Activated T-cell treated with anti-CD3 and anti-CD28 coated beads for 48 hours (primary cell): ENCODE data around the gene CCDC148.

Source experiments
- DNase-seq: peaks from one replicate; pipeline ENCODE4 v3.0.0-alpha.2; 2020; ENCODE audit warnings: low read depth

CCDC148 gene

DNA sequence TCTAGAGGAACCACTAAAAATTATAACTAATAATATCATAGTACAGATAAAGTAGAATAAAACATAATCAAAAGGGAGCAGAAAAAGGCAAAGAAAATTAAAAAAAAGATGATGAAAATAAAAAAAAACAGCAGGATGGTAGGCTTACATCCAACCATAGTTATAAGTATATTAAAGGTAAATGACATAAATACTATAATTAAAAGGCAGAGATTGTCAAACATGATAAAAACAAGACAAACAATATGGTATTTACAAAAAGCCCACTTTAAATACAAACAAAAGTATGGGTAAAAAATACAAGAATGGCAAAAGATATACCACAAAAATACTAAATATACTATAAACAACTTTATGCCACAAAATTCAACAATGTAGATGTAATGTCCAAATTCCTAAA lies 24.4 kb downstream of the CCDC148 start:
- DNase-seq, result no peak

DNA sequence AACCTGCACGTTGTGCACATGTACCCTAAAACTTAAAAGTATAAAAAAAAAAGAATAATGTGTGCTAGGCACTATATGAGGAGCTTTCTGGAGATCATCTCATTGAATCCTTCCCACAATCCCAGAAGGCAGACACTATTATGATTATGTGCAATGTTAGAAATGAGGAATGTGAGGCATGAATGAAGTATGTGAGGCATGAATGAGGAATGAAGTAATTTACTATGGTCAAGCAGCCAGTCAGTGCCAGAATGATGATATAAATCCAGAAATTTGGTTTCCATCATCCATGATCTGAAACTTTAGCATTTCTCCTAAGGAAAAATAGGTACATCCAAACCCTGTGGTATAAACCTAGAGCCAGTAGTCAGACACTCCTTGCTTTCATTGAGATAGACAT lies 42.0 kb downstream of the CCDC148 start:
- DNase-seq, result no peak

DNA sequence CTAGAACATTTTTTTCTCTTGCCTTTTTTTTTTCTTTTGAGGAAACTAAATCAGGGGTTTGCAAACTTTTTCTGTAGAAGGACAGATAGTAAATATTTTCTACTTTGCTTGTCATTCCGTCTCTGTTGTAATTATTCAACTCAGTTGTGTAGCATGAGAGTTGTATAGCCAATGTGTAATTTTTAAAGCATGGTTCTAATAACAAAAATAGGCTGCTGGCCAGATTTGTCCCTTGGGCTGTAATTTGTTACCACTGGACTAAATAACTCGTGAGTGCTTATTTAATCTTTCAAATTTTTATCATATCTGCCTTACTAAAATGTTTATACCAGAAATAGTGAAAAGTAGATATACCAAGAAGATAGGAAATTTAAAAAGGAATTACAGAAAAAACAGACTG lies 43.0 kb downstream of the CCDC148 start:
- DNase-seq, result no peak

DNA sequence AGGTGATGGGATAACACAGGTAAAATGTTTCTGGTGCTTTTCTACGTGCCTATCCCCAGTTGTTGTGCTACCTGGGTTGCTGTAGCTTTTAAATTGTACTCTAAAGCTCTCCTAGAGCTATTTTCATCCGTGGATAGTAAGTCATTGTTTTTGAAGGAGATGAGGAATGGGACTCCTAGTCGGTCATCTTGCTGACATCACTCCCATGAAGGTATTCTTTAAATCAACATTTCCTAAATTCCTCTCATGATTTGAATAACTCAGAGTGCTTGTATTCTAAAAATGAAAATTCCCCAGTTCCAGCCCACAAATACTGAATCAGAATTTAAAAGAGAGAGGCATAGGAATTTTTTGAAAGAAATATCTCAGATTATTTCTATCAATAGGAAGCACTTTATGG lies 44.3 kb downstream of the CCDC148 start:
- DNase-seq, result no peak

DNA sequence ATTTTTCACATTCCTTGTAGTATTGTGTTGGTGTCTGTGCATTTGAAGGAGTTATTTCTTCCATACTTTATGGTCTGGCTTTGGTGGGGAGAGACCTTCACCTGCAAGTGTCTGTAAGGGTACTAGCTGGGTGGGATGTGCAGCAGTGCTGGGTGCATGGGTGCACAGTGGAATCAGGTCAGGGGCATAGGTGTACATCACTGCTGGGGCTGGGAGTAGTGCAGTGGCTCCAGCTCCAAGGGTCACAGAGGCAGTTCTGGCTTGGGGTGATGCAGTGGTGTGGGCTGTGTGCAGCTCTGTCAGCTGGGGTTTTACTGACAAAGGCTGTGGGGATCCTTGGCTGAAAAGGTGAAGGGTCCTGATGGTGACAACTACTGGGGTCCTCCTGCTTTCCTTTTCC lies 44.8 kb downstream of the CCDC148 start:
- no peak for DNase-seq

DNA sequence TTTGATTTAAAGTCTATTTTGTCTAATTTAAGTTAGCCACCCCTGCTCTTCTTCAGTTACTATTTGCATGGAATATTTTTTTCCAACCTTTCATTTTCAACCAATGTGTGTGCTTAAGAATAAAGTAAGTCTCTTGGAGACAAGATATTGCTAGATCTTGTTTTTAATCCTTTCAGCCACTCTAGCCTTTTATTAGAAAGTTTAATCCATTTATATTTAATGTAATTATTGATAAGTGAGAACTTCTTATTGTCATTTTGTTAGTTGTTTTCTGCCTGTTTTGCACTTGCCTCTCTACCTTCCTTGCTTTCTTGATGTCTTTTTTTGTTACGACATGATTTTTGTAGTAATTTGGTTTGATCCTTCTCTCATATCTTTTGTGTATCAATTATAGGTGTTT lies 46.4 kb downstream of the CCDC148 start:
- DNase-seq, result no peak

DNA sequence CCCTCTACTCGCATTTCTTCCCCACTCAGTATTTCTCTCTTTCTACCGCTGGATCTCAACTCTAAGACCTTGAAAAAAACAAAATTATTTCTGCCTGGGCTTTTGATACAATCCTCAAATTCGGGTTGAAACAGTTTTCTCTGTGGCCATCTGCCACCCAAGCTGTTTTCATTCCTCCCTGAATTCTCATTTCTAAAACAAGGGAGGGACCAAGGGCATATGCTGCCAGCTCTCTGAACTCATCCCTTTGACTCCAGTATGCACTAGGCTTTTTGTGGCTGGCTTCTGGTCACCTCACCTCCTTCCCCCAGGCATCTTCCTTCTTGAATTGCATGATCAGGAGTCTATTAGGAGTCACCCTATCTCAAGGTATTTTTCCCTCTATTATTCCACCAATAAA lies 49.5 kb downstream of the CCDC148 start:
- no peak for DNase-seq

DNA sequence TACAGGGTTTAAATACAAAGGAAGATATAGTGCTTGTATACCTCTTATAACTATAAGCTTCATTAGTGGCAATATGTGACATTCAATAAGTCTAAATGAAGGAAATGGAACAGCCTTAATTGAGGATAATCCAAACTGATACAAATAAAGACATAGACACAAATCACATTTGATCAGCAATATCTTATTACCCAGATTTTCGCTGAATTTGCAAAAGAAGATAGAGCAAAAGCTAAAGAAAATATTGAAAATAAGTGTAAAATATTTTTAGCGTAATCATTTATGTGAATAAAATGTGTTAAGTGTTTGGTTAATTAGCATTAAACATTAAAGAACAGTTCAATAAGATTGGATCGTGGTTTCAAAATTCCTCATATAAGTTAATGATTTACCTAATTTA lies 51.2 kb downstream of the CCDC148 start:
- no peak for DNase-seq

DNA sequence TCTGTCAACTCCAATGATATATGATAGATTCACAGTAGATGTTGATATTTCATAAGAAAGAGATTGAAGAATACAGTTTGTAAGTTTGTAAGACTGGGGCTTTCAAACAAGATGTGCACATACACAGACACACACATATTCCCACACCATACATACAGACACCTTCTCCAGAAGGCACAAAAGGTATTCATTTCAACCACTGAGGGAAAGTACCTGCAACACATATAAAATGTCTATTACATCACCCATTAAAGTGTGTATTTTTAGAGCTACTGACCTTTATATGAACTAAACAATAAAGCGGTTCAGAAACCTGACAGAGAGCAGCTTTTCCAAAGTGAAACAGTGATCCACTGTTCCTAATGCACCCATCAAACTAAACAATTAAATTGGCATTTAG lies 53.3 kb downstream of the CCDC148 start:
- DNase-seq, result no peak

DNA sequence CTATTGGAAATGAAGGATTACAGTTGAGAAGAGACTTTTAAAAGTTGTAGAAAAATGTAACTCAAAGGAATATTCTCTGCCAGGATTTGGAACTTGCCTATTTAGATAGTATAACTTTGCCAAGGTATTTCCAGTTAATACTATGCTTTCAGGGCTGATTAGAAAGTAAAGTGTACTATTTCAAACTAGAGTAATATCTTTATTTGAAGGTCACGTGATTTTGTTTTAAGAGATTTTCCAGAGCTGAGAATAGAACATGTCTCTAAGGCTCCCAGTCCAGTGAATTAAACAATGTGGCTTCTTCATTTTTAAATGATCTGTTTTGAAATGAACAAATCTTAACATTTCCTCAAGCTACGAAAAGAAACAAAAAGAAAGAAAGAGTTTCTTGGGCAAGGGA lies 53.9 kb downstream of the CCDC148 start:
- no peak for DNase-seq

DNA sequence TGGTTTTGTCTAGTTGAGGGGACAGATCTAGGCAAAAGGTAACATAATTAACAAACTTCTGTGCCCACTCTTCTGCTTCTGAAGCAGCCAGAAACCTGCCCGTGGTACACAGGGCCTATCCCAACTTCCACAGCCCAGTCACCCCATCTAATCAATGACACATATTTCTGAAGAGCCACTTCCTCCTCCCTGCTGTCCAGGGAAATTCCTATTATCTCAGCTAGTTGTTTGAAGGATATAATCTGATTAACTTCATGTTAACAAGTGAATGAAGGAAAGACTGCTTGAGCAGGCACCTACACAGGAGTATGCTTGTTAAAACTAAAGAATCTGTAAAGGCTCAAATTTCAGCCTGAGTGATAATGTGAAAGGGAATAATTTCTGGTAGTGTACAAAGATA lies 61.4 kb downstream of the CCDC148 start:
- no peak for DNase-seq

DNA sequence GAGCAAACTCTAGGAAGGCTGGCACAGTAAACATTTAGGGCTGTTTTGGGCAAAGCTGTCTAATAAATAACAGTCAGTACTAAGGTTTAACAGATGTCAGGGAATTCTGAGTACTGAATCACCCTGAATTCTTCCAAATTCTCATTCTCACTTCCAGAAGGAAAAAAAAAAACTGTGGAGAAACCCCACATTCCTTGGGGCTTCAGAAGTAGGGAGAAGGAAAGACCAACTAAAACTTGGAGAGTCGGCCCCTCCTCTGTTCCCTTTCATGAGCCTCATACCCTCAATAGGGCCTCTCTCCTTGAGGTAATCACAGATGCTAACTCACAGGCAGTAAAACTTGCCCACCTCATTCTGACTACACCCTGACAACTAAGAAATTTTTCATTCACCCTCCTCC lies 62.1 kb downstream of the CCDC148 start:
- no peak for DNase-seq

DNA sequence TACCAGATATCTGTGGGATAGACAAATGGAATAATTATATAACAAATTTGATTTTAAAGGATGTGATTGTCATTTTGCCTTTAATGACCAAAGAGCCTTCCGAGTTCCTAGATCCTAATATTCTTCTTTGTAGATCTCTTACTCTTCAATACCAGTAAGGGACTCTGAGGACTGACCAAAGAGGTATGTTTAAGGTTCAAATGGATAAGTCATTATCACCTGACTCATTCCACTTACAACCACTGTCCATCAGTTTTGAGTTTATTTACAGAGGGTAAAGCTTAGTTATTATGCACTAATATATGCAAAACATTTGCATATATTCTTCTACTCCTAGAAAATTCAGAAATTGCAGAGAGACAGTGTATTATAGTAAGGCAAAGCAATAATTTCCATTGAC lies 62.7 kb downstream of the CCDC148 start:
- DNase-seq, result no peak

DNA sequence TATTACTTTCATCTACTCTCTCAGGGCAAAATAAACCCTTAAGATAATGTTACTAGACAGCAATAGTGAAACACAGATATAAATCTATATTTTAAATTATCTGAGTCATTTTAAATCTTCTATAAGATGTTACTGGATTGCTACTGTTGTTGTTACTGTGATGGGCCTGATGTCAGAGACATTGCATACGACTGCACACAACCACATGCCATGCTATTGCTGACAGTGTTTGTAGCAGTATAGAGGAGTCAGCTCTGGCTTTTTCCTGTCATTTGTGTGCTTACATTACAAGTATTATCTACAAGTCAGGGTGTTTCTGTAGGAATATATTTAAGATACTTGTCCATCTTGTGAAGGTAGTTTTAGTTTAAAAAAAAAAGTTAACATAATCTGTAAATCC lies 63.9 kb downstream of the CCDC148 start:
- DNase-seq, result no peak

DNA sequence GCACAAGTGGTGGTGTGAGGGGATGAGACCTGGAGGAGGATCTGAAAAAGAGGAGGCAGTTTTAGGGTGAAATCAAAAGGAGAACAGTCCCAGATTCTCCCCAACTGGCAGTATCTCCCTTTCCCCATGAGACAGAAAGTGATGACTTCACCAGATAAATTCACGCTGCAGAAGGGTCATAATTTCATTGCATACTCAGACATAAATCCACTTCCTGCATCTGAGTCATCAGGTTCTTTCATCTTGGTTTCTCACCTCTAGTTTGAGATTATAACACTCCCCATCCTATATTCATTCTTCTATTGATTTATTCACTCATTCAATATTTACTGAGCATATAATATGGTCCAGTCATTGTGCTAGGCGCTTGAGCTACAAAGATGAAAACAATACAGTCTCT lies 64.7 kb downstream of the CCDC148 start:
- DNase-seq, result no peak

DNA sequence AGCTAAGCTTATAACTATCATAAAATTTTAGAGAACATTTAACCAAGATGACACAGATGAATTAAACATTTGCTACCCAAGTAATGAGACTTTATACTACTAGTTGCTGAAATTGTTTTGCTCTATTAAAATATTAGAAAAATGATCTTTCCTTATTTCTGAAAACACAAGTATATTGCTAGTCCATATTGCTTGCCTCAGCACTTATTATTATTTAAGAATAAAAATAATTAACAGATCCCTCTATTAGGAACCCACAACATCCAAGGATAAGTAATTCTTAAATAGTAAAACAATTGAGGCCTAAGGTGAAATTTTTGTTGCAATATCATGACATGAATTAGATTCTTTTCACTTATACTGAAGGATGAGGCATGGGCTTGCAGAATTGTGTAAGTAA lies 65.2 kb downstream of the CCDC148 start:
- no peak for DNase-seq

DNA sequence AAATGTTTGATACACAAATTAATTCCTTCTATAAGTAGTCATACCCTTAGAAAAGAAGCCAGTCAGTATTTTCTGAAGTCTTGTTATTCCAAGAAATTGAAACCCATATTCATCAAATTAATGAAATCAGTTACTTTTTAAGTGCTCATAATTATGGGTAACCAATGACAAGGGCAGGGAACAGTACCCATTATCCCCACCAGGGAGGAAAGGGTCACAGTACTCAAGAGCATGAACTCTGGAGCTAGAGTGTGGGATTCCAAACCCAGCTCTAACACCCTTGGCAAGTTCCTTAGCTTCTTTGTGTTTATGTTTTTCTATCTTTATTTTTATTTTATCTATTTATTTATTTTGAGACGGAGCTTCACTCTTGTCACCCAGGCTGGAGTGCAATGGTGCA lies 68.4 kb downstream of the CCDC148 start:
- DNase-seq, result no peak

DNA sequence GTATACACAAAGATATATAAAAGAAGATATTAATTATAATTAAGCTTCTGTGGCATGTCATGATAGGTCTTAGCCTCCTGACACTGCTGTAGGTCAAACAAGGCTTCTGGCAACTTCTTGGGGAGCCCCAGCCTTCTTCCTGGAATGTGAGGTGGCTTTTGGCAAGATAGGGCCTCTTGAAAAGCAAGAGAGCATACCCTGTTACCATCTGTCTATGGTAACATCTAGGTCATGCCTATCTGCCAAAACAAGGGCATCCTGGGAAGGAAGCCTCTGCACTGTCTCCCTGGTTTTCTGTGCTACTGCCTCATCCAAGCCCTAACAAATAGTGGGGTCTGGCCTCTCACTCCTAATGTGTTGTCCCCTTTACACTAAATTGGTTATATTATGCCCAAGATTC lies 70.9 kb downstream of the CCDC148 start:
- no peak for DNase-seq

DNA sequence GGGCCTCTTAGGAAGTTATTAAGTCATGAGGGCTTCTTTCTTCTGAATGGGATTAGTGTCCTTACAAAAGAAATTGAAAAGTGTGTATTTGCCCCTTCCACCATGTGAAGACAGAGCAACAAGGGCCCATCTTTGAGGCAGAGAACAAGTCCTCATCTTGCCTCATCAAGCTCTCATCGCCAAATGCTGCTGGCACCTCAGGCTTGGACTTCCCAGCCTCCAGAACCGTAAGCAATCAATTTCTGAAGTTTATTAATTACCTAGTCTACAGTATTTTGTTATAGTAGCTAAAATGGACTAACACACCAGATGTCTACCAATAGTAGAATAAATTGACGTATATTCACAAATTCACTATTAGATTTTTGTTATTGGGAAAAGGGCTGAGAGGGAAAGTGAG lies 74.6 kb downstream of the CCDC148 start:
- no peak for DNase-seq

DNA sequence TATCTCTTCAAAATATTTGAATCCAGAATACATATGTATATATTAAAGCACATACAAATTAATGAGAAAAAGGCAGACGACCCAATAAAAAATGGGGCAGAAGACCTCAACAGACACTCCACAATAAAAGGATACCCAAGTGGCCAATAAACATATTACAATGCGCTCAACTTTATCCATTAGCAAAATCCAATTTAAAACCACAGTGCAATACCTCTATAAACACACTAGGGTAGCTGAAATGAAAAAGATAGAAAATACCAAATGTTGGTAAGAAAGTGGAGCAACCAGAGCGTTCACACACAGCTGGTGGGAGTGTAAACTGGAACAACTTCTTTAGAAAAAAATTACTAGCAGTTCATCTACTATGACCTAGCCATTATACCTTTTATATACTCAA lies 75.3 kb downstream of the CCDC148 start:
- no peak for DNase-seq

DNA sequence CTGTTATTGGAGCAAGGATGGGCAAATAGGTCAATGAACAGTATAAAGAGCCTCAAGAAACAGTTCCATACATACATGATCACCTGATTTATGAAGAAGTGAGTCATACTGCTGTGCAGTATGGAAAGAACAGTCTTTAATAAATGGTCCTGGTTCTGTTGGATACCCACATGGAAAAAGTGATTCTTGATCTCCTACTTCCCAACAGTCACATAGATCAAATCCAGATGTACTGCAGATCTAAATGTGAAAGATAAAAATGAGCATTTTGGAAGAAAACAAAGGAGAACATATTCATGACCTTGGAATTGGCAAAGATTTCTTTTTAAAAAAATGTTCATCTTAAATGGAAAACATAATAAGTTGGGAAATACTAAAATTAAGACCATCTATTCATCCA lies 75.8 kb downstream of the CCDC148 start:
- no peak for DNase-seq

DNA sequence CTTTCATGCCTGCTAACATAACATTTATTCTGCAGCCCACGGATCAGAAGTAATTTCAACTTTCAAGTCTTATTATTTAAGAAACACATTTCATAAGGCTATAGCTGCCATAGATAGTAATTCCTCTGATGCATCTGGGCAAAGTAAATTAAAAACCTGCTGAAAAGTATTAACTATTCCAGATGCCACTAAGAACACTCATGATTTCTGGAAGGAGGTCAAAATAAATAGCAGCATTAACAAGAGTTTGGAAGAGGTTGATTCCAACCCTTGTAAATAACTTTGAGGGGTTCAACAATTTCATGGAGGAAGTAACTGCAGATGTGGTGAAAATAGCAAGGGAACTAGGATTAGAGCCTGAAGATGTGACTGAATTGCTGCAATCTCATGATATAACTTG lies 77.6 kb downstream of the CCDC148 start:
- DNase-seq, result no peak

DNA sequence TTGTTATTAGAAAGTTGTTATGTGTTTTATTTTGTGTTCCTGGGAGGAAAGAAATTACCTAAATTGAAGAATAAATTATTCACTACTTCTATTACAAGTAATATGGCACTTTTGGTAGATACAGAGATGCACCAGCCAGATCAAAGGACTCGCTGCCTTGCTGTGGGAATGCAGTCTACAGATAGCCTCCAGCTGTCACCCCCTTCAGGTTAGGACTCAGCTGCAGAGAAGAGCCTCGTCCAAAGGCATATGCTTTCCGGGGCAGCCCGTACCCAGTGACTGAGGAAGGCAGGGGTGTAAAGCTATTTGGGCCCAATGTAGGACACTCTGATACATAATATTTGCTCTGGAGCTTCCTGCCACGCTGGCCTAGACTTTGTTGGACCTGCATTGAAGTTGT lies 90.2 kb downstream of the CCDC148 start:
- no peak for DNase-seq

DNA sequence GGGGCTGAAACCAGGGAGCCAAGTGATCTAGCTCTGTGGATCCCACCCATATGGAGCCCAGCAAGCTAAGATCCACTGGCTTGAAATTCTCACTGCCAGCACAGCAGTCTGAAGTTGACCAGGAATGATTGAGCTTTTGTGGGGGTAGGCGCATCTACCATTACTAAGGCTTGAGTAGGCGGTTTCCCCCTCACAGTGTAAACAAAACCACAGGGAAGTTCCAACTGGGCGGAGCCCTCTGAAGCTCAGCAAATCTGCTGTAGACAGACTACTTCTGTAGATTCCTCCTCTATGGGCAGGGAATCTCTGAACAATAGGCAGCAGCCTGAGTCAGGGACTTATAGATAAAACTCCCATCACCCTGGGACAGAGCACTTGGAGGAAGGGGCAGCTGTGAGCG lies 96.7 kb downstream of the CCDC148 start:
- DNase-seq, result no peak

DNA sequence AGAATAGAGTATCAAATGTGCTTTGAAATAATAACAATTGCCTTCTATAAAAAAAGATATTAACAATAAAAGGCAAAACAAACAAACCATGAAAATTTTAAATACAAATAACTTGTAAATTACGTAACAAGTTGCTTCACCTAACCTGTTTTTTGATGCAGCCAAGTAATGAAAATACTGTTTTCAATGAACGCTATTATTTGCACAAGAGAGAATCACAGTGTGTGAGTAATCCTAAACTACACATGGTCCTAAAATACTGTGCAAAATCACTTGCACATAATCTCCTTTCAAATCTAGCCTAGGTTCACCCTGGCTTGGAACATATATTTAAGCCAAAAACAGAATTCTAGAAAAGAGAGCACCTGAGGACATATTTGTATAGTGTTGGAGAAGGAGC lies 98.9 kb downstream of the CCDC148 start:
- DNase-seq, result no peak

DNA sequence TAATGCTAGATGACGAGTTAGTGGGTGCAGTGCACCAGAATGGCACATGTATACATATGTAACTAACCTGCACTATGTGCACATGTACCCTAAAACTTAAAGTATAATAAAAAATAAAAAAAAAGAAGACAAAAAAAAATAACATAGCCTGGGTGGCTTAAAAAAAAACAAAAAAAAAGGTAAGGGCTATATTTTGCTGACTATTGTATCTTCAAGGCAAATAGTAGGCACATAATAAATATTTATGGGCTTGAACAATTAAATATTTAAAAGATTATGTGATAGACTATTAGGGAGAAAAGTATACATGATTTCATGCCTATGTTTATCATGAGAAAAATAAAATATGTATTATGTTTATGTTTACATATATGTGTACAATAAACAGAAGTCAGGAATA lies 99.4 kb downstream of the CCDC148 start:
- DNase-seq, result no peak
